HepG2 (cell line): ENCODE data around the gene PRKAG3. TPM values are rescaled to one million over a fixed set of nuclear protein-coding genes. Genes with fewer than 3 reads are reported as not detected.

Experiments
- ATAC-seq: fragments of 200-7000 bp; cut with Tn5 transposase; 3 replicates; pipeline ENCODE4 v1.9.1; 2020; ENCODE audit warnings: mild to moderate bottlenecking, moderate library complexity
- BruUV-seq: library from RNA; stranded (reverse); fragments of 400-500 nt; replicated peaks from 2 replicates; lab custom pipeline; 2021; lab: Mats Ljungman, UMichigan
- CTCF ChIA-PET: fragments of 300-600 bp; formaldehyde crosslinking; extraction: SDS; loops from one replicate; lab custom pipeline; 2021; ENCODE audit warnings: low total read pairs, inconsistent platforms, low intra/inter-chr PET ratio; lab: Yijun Ruan, JAX
- POLR2A ChIA-PET: fragments of 350-600 bp; sonication (Branson Sonifier 250); formaldehyde crosslinking; loops from one replicate; lab custom pipeline; 2020; ENCODE audit warnings: antibody characterized with exemption, inconsistent platforms; lab: Yijun Ruan, JAX
- DNase-seq: peaks from one replicate; pipeline ENCODE4 v3.0.0-alpha.2; 2015; ENCODE audit warnings: low spot score
- FAIRE-seq: peaks from 3 replicates; lab custom pipeline; 2011; peaks lifted over from hg19 to GRCh38; lab: Jason Lieb, UNC
- H2AFZ ChIP-seq: one replicate; pipeline ENCODE4 v1.6.1; 2011; ENCODE audit warnings: low read length, inconsistent platforms
- H3K27ac ChIP-seq: fragments of 300-600 bp; 3 replicates; pipeline ENCODE4 v1.8.0; 2011; ENCODE audit warnings: mixed run types, mild to moderate bottlenecking, mixed read lengths, low read length, inconsistent platforms; ENCODE audit not compliant: insufficient read depth; ENCODE audit errors: extremely low read length
- H3K27me3 ChIP-seq, 2 experiments: fragments of 200-600 bp in 1 of 2; 2 replicates in 1 of 2; 3 replicates in 1 of 2; pipeline versions ENCODE4 v1.6.0 to v1.8.0; 2011; ENCODE audit warnings: low read length in 2 of 2, mild to moderate bottlenecking in 2 of 2, moderate library complexity in 2 of 2, inconsistent platforms in 1 of 2; ENCODE audit not compliant: insufficient read depth in 2 of 2, control insufficient read depth in 1 of 2
- H3K36me3 ChIP-seq, 2 experiments: fragments of 200-600 bp in 1 of 2; replicated peaks in 1 of 2; 2 replicates in 1 of 2; 3 replicates in 1 of 2; pipeline versions ENCODE4 v1.5.1 to v1.8.0; 2011; ENCODE audit warnings: low read length in 2 of 2, inconsistent platforms in 1 of 2; ENCODE audit not compliant: insufficient read depth in 2 of 2, control insufficient read depth in 1 of 2
- H3K4me1 ChIP-seq: 2 replicates; pipeline ENCODE4 v1.5.1; 2012; ENCODE audit warnings: low read length, inconsistent platforms; ENCODE audit not compliant: insufficient read depth
- H3K4me2 ChIP-seq: 2 replicates; pipeline ENCODE4 v1.6.0; 2011; ENCODE audit warnings: low read depth, low read length, inconsistent platforms
- H3K4me3 ChIP-seq, 3 experiments: fragments of 200-600 bp in 1 of 3; sonication (generic), shearing (Covaris generic) in 1 of 3; replicated peaks in 1 of 3; 2 replicates each; pipeline ENCODE4 v1.5.1; 2011 to 2016; ENCODE audit warnings: low read length in 3 of 3, inconsistent platforms in 2 of 3, low read depth in 2 of 3, mild to moderate bottlenecking in 2 of 3, control low read depth in 1 of 3, mixed read lengths in 1 of 3; ENCODE audit not compliant: insufficient read depth in 1 of 3
- H3K79me2 ChIP-seq: one replicate; pipeline ENCODE4 v1.6.1; 2011; ENCODE audit warnings: low read length, inconsistent platforms; ENCODE audit not compliant: insufficient read depth
- H3K9ac ChIP-seq: 2 replicates; pipeline ENCODE4 v1.6.0; 2011; ENCODE audit warnings: mild to moderate bottlenecking, low read depth, low read length, inconsistent platforms; ENCODE audit not compliant: insufficient read depth
- H3K9me3 ChIP-seq: 2 replicates; pipeline ENCODE4 v1.5.1; 2012; ENCODE audit warnings: mild to moderate bottlenecking, low read length
- H4K20me1 ChIP-seq: 2 replicates; pipeline ENCODE4 v1.6.0; 2011; ENCODE audit warnings: inconsistent platforms, mild to moderate bottlenecking, low read length, moderate library complexity; ENCODE audit not compliant: insufficient read depth
- AHR ChIP-seq: IDR thresholded peaks from 2 replicates; pipeline ENCODE4 v1.6.1; 2018; ENCODE audit warnings: missing genetic modification reagents, missing compliant biosample characterization
- FOXK2 ChIP-seq: fragments of 450-650 bp; IDR thresholded peaks from 2 replicates; pipeline ENCODE4 v1.6.1; 2016
- GATA4 ChIP-seq: sonication (generic); IDR thresholded peaks from 2 replicates; pipeline ENCODE4 v1.6.1; 2016; ENCODE audit warnings: antibody characterized with exemption, low read depth, borderline replicate concordance
- HHEX ChIP-seq: IDR thresholded peaks from 2 replicates; pipeline ENCODE4 v1.6.1; 2016; ENCODE audit warnings: control low read depth
- HNF1B ChIP-seq: sonication (generic); formaldehyde crosslinking; IDR thresholded peaks from 2 replicates; pipeline ENCODE4 v1.5.1; 2020; ENCODE audit warnings: mild to moderate bottlenecking, moderate library complexity, missing genetic modification reagents
- KAT8 ChIP-seq: IDR thresholded peaks from 2 replicates; pipeline ENCODE4 v1.6.1; 2016; ENCODE audit warnings: missing genetic modification reagents, missing compliant biosample characterization
- KDM1A ChIP-seq: IDR thresholded peaks from 2 replicates; pipeline ENCODE4 v1.6.1; 2016; ENCODE audit warnings: missing compliant biosample characterization
- REL ChIP-seq: sonication (generic); formaldehyde crosslinking; conservative IDR thresholded peaks from 2 replicates; pipeline ENCODE4 v1.8.0; 2022; ENCODE audit warnings: mild to moderate bottlenecking, missing genetic modification reagents, moderate library complexity
- XRCC5 ChIP-seq: fragments of 200-400 bp; formaldehyde crosslinking; optimal IDR thresholded peaks from 2 replicates; pipeline ENCODE3; 2017; ENCODE audit warnings: mild to moderate bottlenecking, low read length
- ZBTB26 ChIP-seq: IDR thresholded peaks from 2 replicates; pipeline ENCODE4 v1.6.1; 2016; ENCODE audit warnings: missing compliant biosample characterization, missing genetic modification reagents, borderline replicate concordance
- ZNF891 ChIP-seq: sonication (generic); formaldehyde crosslinking; IDR thresholded peaks from 2 replicates; pipeline ENCODE4 v1.5.0; 2020; ENCODE audit warnings: mild to moderate bottlenecking, missing genetic modification reagents
- WGBS: methylation state at CpG from one replicate; pipeline ENCODE4 v1.1.6; 2017; ENCODE audit warnings: low lambda C conversion rate; 5-methylcytosine and 5-hydroxymethylcytosine counted together
- in situ Hi-C: cut with HindIII; loops from 2 replicates; pipeline ENCODE4 v1.10.0; 2017; ENCODE audit warnings: low pct_unique_long_range_greater_than_20kb; ENCODE audit not compliant: extremely low pct_ligation_motif_present
- intact Hi-C: fragments of 100-400 bp; cut with micrococcal nuclease; formaldehyde crosslinking; loops from one replicate; pipeline ENCODE4 v1.10.0; 2022; ENCODE audit not compliant: unreplicated experiment
- polyA plus RNA-seq, 8 experiments: library from polyadenylated mRNA; depleted of rRNA in 3 of 8; stranded (reverse) in 7 of 8; unstranded in 1 of 8; fragments of >200 nt; fragmentation: Illumina TruSeq in 4 of 8; extraction: Trizol in 4 of 8; gene quantifications; 2 replicates each; pipeline versions ENCODE4 v1.2.1 to v1.2.3, GENCODE V29; 2011 to 2016; ENCODE audit warnings: low read depth in 4 of 8, missing spikeins in 1 of 8, mixed read lengths in 1 of 8; ENCODE audit not compliant: insufficient read depth in 1 of 8
- total RNA-seq, 5 experiments: library from RNA; depleted of rRNA; stranded (reverse); fragments of >200 nt; fragmentation: Illumina TruSeq; extraction: Trizol; gene quantifications; 2 replicates each; pipeline ENCODE4 v1.2.3, GENCODE V29; 2016; ENCODE audit warnings: low read depth in 1 of 5
- TF ChIP-seq, protein P1 (sequence below): sonication (generic); formaldehyde crosslinking; IDR thresholded peaks from 2 replicates; pipeline ENCODE4 v1.5.1; 2020; ENCODE audit warnings: mild to moderate bottlenecking, missing genetic modification reagents, moderate library complexity
- TF ChIP-seq, protein P2 (sequence below): sonication (generic); formaldehyde crosslinking; IDR thresholded peaks from 2 replicates; pipeline ENCODE4 v1.5.0; 2020; ENCODE audit warnings: missing genetic modification reagents, mild to moderate bottlenecking, borderline replicate concordance
- TF ChIP-seq, protein P3 (sequence below): sonication (generic); formaldehyde crosslinking; IDR thresholded peaks from 2 replicates; pipeline ENCODE4 v1.5.1; 2020; ENCODE audit warnings: missing genetic modification reagents, mild to moderate bottlenecking, borderline replicate concordance

PRKAG3 gene
- total and polyA plus RNA-seq, 2 of the 13 experiments (the other 11 are each of a cell fraction or from before 2014, with no cell fraction given): not detected

DNA sequence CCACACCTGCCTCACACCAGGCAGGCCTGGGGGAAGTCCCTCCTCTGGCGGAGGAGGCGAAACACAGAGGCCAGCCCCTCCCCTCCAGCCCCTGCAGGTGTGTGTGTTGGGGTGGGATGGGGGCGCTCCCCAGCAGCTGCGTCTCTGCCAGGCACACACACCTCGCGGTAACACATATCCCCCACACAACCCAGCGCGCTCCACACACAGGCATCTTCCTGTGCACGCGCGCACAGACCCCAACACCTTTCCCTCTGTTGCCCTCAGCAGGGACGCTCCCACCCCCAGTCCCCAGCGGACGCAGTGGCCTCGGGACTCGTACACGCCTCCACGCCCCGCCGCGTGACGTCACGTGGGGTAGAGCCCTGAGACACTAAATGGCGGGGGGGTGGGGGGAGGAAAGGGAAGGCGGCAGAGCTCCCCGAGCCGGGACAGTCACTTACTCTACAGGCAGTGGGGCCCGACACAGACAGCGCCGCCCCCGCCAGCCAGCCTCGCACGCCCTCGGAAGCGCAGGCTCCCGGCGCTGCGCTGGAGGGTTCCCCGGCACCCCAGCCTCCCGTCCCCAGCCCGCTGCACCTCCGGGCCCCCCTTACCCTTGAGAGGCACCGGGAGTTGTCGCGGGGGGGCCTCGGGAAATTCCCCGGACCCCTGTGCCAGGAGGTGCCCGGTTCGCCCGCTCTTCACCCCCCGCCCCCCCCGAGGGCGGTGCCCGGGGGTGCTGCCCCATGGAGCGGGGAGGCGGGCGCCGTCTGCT lies 48.7 kb upstream of the PRKAG3 start, which contains the start of gene WNT10A (continued):
- TF ChIP-seq, protein P1, sequence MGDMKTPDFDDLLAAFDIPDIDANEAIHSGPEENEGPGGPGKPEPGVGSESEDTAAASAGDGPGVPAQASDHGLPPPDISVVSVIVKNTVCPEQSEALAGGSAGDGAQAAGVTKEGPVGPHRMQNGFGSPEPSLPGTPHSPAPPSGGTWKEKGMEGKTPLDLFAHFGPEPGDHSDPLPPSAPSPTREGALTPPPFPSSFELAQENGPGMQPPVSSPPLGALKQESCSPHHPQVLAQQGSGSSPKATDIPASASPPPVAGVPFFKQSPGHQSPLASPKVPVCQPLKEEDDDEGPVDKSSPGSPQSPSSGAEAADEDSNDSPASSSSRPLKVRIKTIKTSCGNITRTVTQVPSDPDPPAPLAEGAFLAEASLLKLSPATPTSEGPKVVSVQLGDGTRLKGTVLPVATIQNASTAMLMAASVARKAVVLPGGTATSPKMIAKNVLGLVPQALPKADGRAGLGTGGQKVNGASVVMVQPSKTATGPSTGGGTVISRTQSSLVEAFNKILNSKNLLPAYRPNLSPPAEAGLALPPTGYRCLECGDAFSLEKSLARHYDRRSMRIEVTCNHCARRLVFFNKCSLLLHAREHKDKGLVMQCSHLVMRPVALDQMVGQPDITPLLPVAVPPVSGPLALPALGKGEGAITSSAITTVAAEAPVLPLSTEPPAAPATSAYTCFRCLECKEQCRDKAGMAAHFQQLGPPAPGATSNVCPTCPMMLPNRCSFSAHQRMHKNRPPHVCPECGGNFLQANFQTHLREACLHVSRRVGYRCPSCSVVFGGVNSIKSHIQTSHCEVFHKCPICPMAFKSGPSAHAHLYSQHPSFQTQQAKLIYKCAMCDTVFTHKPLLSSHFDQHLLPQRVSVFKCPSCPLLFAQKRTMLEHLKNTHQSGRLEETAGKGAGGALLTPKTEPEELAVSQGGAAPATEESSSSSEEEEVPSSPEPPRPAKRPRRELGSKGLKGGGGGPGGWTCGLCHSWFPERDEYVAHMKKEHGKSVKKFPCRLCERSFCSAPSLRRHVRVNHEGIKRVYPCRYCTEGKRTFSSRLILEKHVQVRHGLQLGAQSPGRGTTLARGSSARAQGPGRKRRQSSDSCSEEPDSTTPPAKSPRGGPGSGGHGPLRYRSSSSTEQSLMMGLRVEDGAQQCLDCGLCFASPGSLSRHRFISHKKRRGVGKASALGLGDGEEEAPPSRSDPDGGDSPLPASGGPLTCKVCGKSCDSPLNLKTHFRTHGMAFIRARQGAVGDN: peak; percentile 15; the same call in 1 of the 2 replicates

DNA sequence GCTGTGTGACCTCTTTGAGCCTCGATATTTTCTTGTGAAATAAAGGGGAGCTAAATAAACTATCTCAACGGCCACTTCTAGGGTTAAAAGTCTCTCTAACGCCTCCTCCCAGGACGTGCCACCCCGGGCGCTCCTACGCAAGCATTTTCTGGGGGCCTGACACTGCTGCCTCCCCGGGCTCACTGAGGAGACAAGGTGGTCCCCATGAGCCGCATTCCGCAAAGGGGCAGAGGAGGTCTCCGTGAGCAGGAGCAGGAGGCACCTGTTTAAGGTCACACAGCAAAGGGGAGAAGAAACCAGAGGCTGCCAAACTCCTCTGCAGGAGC lies 48.1 kb upstream of the PRKAG3 start:
- CTCF ChIA-PET: no interaction called here
- ATAC-seq (no peak), FAIRE-seq (no peak), DNase-seq (no peak)
- in situ Hi-C loops (no loop called here), intact Hi-C loops (no loop called here)
- peaks cover 8% of the 10 kb centered on the region; the same call in 1 of the 2 replicates for H4K20me1 ChIP-seq
- H3K9ac ChIP-seq: no peak overlapping the region
- WGBS: 20% methylated on average over 11 of the region's 11 CpGs
- no TSS peak for BruUV-seq
- POLR2A ChIA-PET: no interaction called here
- H3K4me1 ChIP-seq: peaks cover 14% of the 10 kb centered on the region
- no peak overlapping the region for H3K27ac ChIP-seq
- no peaks in the 10 kb centered on the region for H3K79me2 ChIP-seq
- no peak overlapping the region for H2AFZ ChIP-seq
- peak overlapping the region in 1 of 3 experiments; percentile 56; a peak in 1 of 6 replicates for H3K4me3 ChIP-seq
- H3K36me3 ChIP-seq: no peaks in the 10 kb centered on the region
- peaks cover 29 to 89% of the 10 kb centered on the region in 2 experiments for H3K27me3 ChIP-seq
- H3K4me2 ChIP-seq: peak overlapping the region; percentile 50; the same call in 1 of the 2 replicates
- no peaks in the 10 kb centered on the region for H3K9me3 ChIP-seq
- TF ChIP-seq AHR (CRISPR knock-in tag) (no peak), ZNF891 (CRISPR knock-in tag) (no peak), FOXK2 (no peak), GATA4 (no peak), REL (CRISPR knock-in tag) (no peak), XRCC5 (no peak), HNF1B (CRISPR knock-in tag) (no peak), KDM1A (CRISPR knock-in tag) (no peak), HHEX (no peak), ZBTB26 (CRISPR knock-in tag) (no peak), KAT8 (CRISPR knock-in tag) (no peak)
- TF ChIP-seq, protein P2, sequence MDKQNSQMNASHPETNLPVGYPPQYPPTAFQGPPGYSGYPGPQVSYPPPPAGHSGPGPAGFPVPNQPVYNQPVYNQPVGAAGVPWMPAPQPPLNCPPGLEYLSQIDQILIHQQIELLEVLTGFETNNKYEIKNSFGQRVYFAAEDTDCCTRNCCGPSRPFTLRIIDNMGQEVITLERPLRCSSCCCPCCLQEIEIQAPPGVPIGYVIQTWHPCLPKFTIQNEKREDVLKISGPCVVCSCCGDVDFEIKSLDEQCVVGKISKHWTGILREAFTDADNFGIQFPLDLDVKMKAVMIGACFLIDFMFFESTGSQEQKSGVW (CRISPR knock-in tag): no peak
- TF ChIP-seq, protein P3, sequence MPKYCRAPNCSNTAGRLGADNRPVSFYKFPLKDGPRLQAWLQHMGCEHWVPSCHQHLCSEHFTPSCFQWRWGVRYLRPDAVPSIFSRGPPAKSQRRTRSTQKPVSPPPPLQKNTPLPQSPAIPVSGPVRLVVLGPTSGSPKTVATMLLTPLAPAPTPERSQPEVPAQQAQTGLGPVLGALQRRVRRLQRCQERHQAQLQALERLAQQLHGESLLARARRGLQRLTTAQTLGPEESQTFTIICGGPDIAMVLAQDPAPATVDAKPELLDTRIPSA: no peak
